ENCODE data around the gene PRAMEF11. TPM values are rescaled to one million over a fixed set of nuclear protein-coding genes. Genes with fewer than 3 reads are reported as not detected.
"Not testable (repeated sequence)": the region's sequence is repeated elsewhere in the genome, so short reads cannot be mapped to it uniquely, and the experiment has no call there.

The PRAMEF11 gene
- not detected in 2 replicates for total RNA-seq

DNA sequence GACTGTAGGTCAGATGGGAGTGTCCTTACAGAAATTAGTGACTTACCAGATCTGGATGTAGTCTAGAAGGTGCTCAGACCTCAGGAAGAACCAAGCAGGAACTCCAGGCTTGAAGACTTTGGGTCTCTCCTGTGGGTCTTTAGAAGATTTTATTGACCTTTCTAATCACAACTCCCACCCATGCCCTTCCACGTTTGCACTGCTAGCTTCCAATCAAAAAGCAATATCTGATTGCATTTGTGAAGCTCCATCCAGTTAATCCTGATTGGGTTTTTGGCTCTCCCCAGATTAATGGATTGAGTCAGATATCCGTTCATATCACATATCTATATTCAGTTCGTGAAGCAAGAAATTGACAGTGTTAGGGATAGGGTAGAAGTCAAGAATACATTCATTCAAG, at the start of gene PRAMEF11:
Gene PRAMEF11 (minus strand): TSS at position 101 of the 400 bp plus-strand sequence. CDS start 2,621 bp downstream, outside the sequence.
- H3K9me3 Mint-ChIP-seq; H3K27me3 Mint-ChIP-seq; H3K4me3 Mint-ChIP-seq; intact Hi-C loops (cut with micrococcal nuclease); H3K36me3 Mint-ChIP-seq (ENCODE audit: low read depth); POLR2A ChIA-PET; H3K4me1 Mint-ChIP-seq; ATAC-seq (ENCODE audit: low read depth); CTCF ChIA-PET; H3K27ac Mint-ChIP-seq; DNase-seq: not testable (repeated sequence)

GRCh38 chr1:12878453-12878852, 47.2 kb upstream of the PRAMEF11 start:
- intact Hi-C loops (cut with micrococcal nuclease); H3K4me1 Mint-ChIP-seq; DNase-seq; CTCF ChIA-PET; ATAC-seq (ENCODE audit: low read depth); POLR2A ChIA-PET; H3K4me3 Mint-ChIP-seq; H3K9me3 Mint-ChIP-seq; H3K36me3 Mint-ChIP-seq (ENCODE audit: low read depth); H3K27ac Mint-ChIP-seq; H3K27me3 Mint-ChIP-seq: not testable (repeated sequence)

GRCh38 chr1:12863131-12863880, 32.1 kb upstream of the PRAMEF11 start:
- H3K4me1 Mint-ChIP-seq; intact Hi-C loops (cut with micrococcal nuclease): not testable (repeated sequence)

DNA sequence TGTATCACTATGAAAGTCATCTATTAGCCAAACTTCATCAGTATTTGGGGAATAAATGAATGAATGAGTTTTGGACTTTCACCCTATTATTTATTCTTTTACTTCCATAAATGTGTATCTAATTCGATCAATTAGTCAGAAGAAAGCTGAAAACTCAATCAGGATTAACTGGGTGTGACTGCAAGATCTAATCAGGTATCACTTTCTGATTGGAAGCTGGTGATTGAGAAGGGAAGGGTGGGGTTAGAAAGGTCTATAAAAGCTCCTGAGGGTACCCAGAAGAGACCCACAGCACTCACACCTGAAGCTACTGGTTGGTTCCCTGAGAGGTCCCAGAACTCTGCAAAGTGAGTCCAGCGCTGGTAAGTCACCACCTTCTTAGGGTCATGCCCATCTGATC, 25.6 kb upstream of the PRAMEF11 start, which contains the start of gene PRAMEF2:
Gene PRAMEF2 (plus strand): TSS at position 301 of the 400 bp plus-strand sequence. CDS start 1,924 bp downstream, outside the sequence.
- intact Hi-C loops (cut with micrococcal nuclease); POLR2A ChIA-PET; ATAC-seq (ENCODE audit: low read depth); DNase-seq; H3K36me3 Mint-ChIP-seq (ENCODE audit: low read depth); H3K27ac Mint-ChIP-seq; H3K4me3 Mint-ChIP-seq; H3K9me3 Mint-ChIP-seq; CTCF ChIA-PET; H3K27me3 Mint-ChIP-seq; H3K4me1 Mint-ChIP-seq: not testable (repeated sequence)

More at GRCh38 chr1:12863131-12863880, 32.1 kb upstream of the PRAMEF11 start:
- DNase-seq; H3K27ac Mint-ChIP-seq; H3K9me3 Mint-ChIP-seq; H3K4me3 Mint-ChIP-seq; POLR2A ChIA-PET; ATAC-seq (ENCODE audit: low read depth); H3K36me3 Mint-ChIP-seq (ENCODE audit: low read depth); H3K27me3 Mint-ChIP-seq; CTCF ChIA-PET: not testable (repeated sequence)

DNA sequence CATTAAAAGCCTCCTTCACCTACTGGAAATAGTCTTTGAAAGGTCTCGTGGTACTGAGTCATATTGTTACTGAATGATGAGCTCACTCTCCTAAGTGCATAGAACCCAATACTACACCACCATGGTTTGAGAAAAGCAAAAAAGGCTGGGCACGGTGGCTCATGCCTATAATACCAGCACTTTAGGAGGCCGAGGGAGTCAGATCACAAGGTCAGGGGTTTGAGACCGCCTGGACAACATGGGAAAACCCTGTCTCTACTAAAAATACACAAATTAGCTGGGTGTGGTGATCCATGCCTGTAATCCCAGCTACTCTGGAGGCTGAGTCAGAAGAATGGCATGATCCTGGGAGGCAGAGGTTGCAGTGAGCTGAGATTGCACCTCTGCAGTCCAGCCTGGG, 20.6 kb upstream of the PRAMEF11 start:
- CTCF ChIA-PET = no interaction called here
- Mint-ChIP-seq H3K27ac (no peak overlapping the region), H3K9me3 (no peaks in the 10 kb centered on the region), H3K36me3 (ENCODE audit: low read depth) (no peaks in the 10 kb centered on the region), H3K27me3 (no peaks in the 10 kb centered on the region), H3K4me3 (no peak overlapping the region), H3K4me1 (no peaks in the 10 kb centered on the region)
- POLR2A ChIA-PET = no interaction called here
- DNase-seq (no peak), ATAC-seq (ENCODE audit: low read depth) (no peak)
- no peak for TF ChIP-seq CTCF (IDR thresholded peaks at IDR 0.05)
- intact Hi-C loops (cut with micrococcal nuclease) = no loop called here

DNA sequence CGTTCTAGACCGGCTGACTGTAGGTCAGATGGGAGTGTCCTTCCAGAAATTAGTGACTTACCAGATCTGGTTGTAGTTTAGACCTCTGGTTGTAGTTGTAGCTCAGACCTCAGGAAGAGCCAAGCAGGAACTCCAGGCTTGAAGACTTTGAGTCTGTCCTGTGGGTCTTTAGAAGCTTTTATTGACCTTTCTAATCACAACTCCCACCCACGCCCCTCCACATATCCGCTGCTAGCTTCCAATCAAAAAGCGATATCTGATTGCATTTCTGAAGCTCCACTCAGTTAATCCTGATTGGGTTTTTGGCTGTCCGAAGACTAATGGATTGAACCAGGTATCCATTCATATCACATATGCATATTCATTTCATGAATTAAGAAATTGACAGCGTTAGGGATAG, 17.4 kb upstream of the PRAMEF11 start, which contains the start of gene HNRNPCL1:
Gene HNRNPCL1 (minus strand): TSS at position 101 of the 400 bp plus-strand sequence. CDS start 431 bp downstream, outside the sequence.
- H3K9me3 Mint-ChIP-seq; ATAC-seq (ENCODE audit: low read depth); H3K4me3 Mint-ChIP-seq; H3K36me3 Mint-ChIP-seq (ENCODE audit: low read depth); CTCF ChIA-PET; intact Hi-C loops (cut with micrococcal nuclease); DNase-seq; H3K4me1 Mint-ChIP-seq; POLR2A ChIA-PET; H3K27ac Mint-ChIP-seq; H3K27me3 Mint-ChIP-seq: not testable (repeated sequence)

- H3K27me3 Mint-ChIP-seq; DNase-seq; H3K4me3 Mint-ChIP-seq; H3K36me3 Mint-ChIP-seq (ENCODE audit: low read depth); POLR2A ChIA-PET; H3K27ac Mint-ChIP-seq; CTCF ChIA-PET; H3K4me1 Mint-ChIP-seq; H3K9me3 Mint-ChIP-seq; ATAC-seq (ENCODE audit: low read depth); intact Hi-C loops (cut with micrococcal nuclease): not testable (repeated sequence)
These were observed 2.0 kb upstream of the PRAMEF11 start for GRCh38 chr1:12833251-12833650.

DNA sequence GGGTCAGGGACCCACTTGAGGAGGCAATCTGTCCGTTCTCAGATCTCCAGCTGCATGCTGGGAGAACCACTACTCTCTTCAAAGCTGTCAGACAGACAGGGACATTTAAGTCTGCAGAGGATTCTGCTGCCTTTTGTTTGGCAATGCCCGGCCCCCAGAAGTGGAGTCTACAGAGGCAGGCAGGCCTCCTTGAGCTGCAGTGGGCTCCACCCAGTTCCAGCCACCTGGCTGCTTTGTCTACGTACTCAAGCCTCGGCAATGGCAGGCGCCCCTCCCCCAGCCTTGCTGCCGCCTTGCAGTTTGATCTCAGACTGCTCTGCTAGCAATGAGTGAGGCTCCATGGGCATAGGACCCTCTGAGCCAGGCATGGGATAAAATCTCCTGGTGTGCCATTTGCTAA, 12.1 kb downstream of the PRAMEF11 start:
- H3K27ac Mint-ChIP-seq; H3K4me1 Mint-ChIP-seq; DNase-seq; H3K36me3 Mint-ChIP-seq (ENCODE audit: low read depth); H3K4me3 Mint-ChIP-seq; POLR2A ChIA-PET; H3K9me3 Mint-ChIP-seq; H3K27me3 Mint-ChIP-seq; ATAC-seq (ENCODE audit: low read depth); intact Hi-C loops (cut with micrococcal nuclease); CTCF ChIA-PET: not testable (repeated sequence)
